Gastroesophageal sphincter (tissue), 4 donors: Measurements from ENCODE around the gene CUX1. TPM values are rescaled to one million over a fixed set of nuclear protein-coding genes. Genes with fewer than 3 reads are reported as not detected.

ENCODE experiments used
- ATAC-seq: fragments of 150-250 bp; one replicate; pipeline ENCODE4 v1.9.1; 2016; ENCODE audit warnings: mild to moderate bottlenecking, moderate library complexity
- H3K27ac ChIP-seq, 4 donors: fragments of 200-600 bp; sonication (generic) in 3 of 4; 1 replicate in 3 of 4; 2 replicates in 1 of 4; pipeline ENCODE4 v1.5.1; 2016 to 2019
- H3K27me3 ChIP-seq: fragments of 200-600 bp; sonication (generic); one replicate; pipeline ENCODE4 v1.5.1; 2019
- H3K36me3 ChIP-seq, 2 donors: fragments of 200-600 bp; sonication (generic); one replicate each; pipeline ENCODE4 v1.5.1; 2019; ENCODE audit warnings: control low read depth in 1 of 2
- H3K4me1 ChIP-seq, 3 donors: fragments of 200-600 bp; sonication (generic); 1 replicate in 2 of 3; 2 replicates in 1 of 3; pipeline ENCODE4 v1.5.1; 2016 to 2019; ENCODE audit warnings: control low read depth in 2 of 3
- H3K4me3 ChIP-seq, 2 donors: fragments of 200-600 bp; sonication (generic); one replicate each; pipeline ENCODE4 v1.5.1; 2019; ENCODE audit warnings: mild to moderate bottlenecking in 1 of 2, moderate library complexity in 1 of 2
- H3K9me3 ChIP-seq, 3 donors: fragments of 200-600 bp; sonication (generic); one replicate each; pipeline ENCODE4 v1.5.1; 2017 to 2019; ENCODE audit warnings: control low read depth in 2 of 3
- CTCF ChIP-seq, 4 experiments: fragments of 200-600 bp in 2 of 4; fragments of 450-650 bp in 2 of 4; sonication (generic) in 1 of 4; IDR thresholded peaks; one replicate each; pipeline ENCODE4 v1.5.1; 2017 to 2019; ENCODE audit warnings: antibody characterized with exemption in 4 of 4, mild to moderate bottlenecking in 2 of 4, moderate library complexity in 2 of 4
- EP300 ChIP-seq: sonication (generic); formaldehyde crosslinking; IDR thresholded peaks from one replicate; pipeline ENCODE4 v1.6.1; 2017; ENCODE audit warnings: antibody characterized with exemption, mild to moderate bottlenecking
- POLR2A ChIP-seq, 2 donors: fragments of 450-650 bp; IDR thresholded peaks; one replicate each; pipeline ENCODE4 v1.6.1; 2017; ENCODE audit warnings: antibody characterized with exemption in 2 of 2, mild to moderate bottlenecking in 2 of 2, moderate library complexity in 1 of 2
- POLR2AphosphoS5 ChIP-seq: sonication (generic); formaldehyde crosslinking; IDR thresholded peaks from one replicate; pipeline ENCODE4 v1.6.1; 2017; ENCODE audit warnings: antibody characterized with exemption
- WGBS, 2 donors: methylation state at CpG; one replicate each; pipeline ENCODE4 v1.1.5; 2018; ENCODE audit warnings: low coverage in 1 of 2; 5-methylcytosine and 5-hydroxymethylcytosine counted together
- total RNA-seq, 4 donors: library from RNA; depleted of rRNA; stranded (reverse); fragments of >200 nt; gene quantifications; one replicate each; pipeline ENCODE4 v1.1.0, GENCODE V29; 2016

The CUX1 gene
- total RNA-seq, 4 donors from 2014 or later, result 84.4 to 134 (median 110) TPM

GRCh38 chr7:101863598-101863997 lies 46.2 kb downstream of the CUX1 start:
- Histone ChIP-seq H3K9me3 (no peaks in the 10 kb centered on the region), H3K36me3 (no peaks in the 10 kb centered on the region), H3K4me3 (no peak overlapping the region), H3K4me1 (peaks cover 0 to 61% (median 15%) of the 10 kb centered on the region in 3 donors), H3K27ac (no peak overlapping the region), H3K27me3 (no peaks in the 10 kb centered on the region)
- TF ChIP-seq CTCF (IDR thresholded peaks at IDR 0.05) (no peak), POLR2AphosphoS5 (no peak), POLR2A (IDR thresholded peaks at IDR 0.05) (no peak), EP300 (no peak)
- no peak for ATAC-seq
- WGBS, 2 donors, result 93 to 94% methylated on average over 3 of the region's 6 CpGs

- TF ChIP-seq POLR2A (IDR thresholded peaks at IDR 0.05), result no peak
- TF ChIP-seq CTCF (IDR thresholded peaks at IDR 0.05), result no peak
- TF ChIP-seq EP300, result no peak
- Histone ChIP-seq H3K4me1 (peaks cover 0 to 61% (median 11%) of the 10 kb centered on the region in 3 donors), H3K4me3 (no peak overlapping the region), H3K36me3 (no peaks in the 10 kb centered on the region), H3K27me3 (no peaks in the 10 kb centered on the region), H3K9me3 (no peaks in the 10 kb centered on the region), H3K27ac (no peak overlapping the region)
- no peak for ATAC-seq
- 93 to 94% methylated on average over 4 of the region's 4 CpGs for WGBS, 2 donors
Observed at GRCh38 chr7:101864039-101864438, 46.6 kb downstream of the CUX1 start.

GRCh38 chr7:101865031-101865430 lies 47.6 kb downstream of the CUX1 start:
- peaks cover 0 to 61% (median 5%) of the 10 kb centered on the region in 3 donors for H3K4me1 ChIP-seq
- no peak overlapping the region for H3K4me3 ChIP-seq
- H3K27me3 ChIP-seq, result no peaks in the 10 kb centered on the region
- H3K27ac ChIP-seq, result no peak overlapping the region
- H3K36me3 ChIP-seq, result no peaks in the 10 kb centered on the region
- no peak for ATAC-seq
- WGBS, 2 donors, result 71 to 85% methylated on average over 5 to 6 of the region's 7 CpGs
- TF ChIP-seq POLR2AphosphoS5 (no peak), POLR2A (IDR thresholded peaks at IDR 0.05) (no peak), EP300 (no peak), CTCF (IDR thresholded peaks at IDR 0.05) (no peak)
- no peaks in the 10 kb centered on the region for H3K9me3 ChIP-seq

- Histone ChIP-seq H3K27ac (no peak overlapping the region), H3K36me3 (no peaks in the 10 kb centered on the region), H3K4me3 (no peak overlapping the region), H3K27me3 (no peaks in the 10 kb centered on the region), H3K4me1 (peaks cover 0 to 61% (median 3%) of the 10 kb centered on the region in 3 donors), H3K9me3 (no peaks in the 10 kb centered on the region)
- TF ChIP-seq EP300 (no peak), POLR2AphosphoS5 (no peak), CTCF (IDR thresholded peaks at IDR 0.05) (no peak), POLR2A (IDR thresholded peaks at IDR 0.05) (no peak)
- ATAC-seq, result no peak
- 88 to 91% methylated on average over 12 to 13 of the region's 13 CpGs for WGBS, 2 donors
Observed at GRCh38 chr7:101865455-101865854, 48.0 kb downstream of the CUX1 start.

GRCh38 chr7:101866328-101866727 lies 48.9 kb downstream of the CUX1 start:
- no peak for TF ChIP-seq EP300
- no peak for TF ChIP-seq CTCF (IDR thresholded peaks at IDR 0.05)
- TF ChIP-seq POLR2AphosphoS5, result no peak
- no peak for TF ChIP-seq POLR2A (IDR thresholded peaks at IDR 0.05)
- 90 to 93% methylated on average over 4 to 8 of the region's 8 CpGs for WGBS, 2 donors
- H3K36me3 ChIP-seq, result no peaks in the 10 kb centered on the region
- H3K27ac ChIP-seq, result no peak overlapping the region
- no peak for ATAC-seq
- H3K4me3 ChIP-seq, result no peak overlapping the region
- H3K27me3 ChIP-seq, result no peaks in the 10 kb centered on the region
- no peaks in the 10 kb centered on the region for H3K9me3 ChIP-seq
- H3K4me1 ChIP-seq, result peaks cover 0 to 61% (median 8%) of the 10 kb centered on the region in 3 donors
